Activated CD8-positive, alpha-beta memory T cell treated with anti-CD3 and anti-CD28 coated beads, Interleukin-2, amount 50 U/mL, for 4 hours (primary cell): ENCODE data around the gene FNDC3B.

ENCODE experiments used
- DNase-seq: peaks from one replicate; pipeline ENCODE4 v3.0.0-alpha.2; 2020

Gene FNDC3B

GRCh38 chr3:172272698-172273097 is 233.3 kb downstream of the FNDC3B start:
- no peak for DNase-seq

GRCh38 chr3:172273378-172273777 is 234.0 kb downstream of the FNDC3B start:
- DNase-seq = no peak

- no peak for DNase-seq
Measured at GRCh38 chr3:172274906-172275305, 235.5 kb downstream of the FNDC3B start.

GRCh38 chr3:172275586-172275985 is 236.2 kb downstream of the FNDC3B start:
- DNase-seq = no peak

GRCh38 chr3:172276103-172276502 is 236.7 kb downstream of the FNDC3B start:
- DNase-seq = no peak

GRCh38 chr3:172277151-172277652 is 237.8 kb downstream of the FNDC3B start:
- no peak for DNase-seq

GRCh38 chr3:172279191-172279640 is 239.8 kb downstream of the FNDC3B start:
- DNase-seq = no peak

- DNase-seq = no peak
Measured at GRCh38 chr3:172279974-172280373, 240.6 kb downstream of the FNDC3B start.

GRCh38 chr3:172280406-172281051 is 241.2 kb downstream of the FNDC3B start:
- DNase-seq = no peak

GRCh38 chr3:172281884-172282283 is 242.5 kb downstream of the FNDC3B start:
- no peak for DNase-seq

GRCh38 chr3:172282850-172283249 is 243.5 kb downstream of the FNDC3B start:
- no peak for DNase-seq

- no peak for DNase-seq
Measured at GRCh38 chr3:172283841-172284357, 244.5 kb downstream of the FNDC3B start.

- DNase-seq = no peak
Measured at GRCh38 chr3:172285844-172286243, 246.5 kb downstream of the FNDC3B start.

GRCh38 chr3:172286548-172287148 is 247.3 kb downstream of the FNDC3B start:
- DNase-seq = no peak

- DNase-seq = no peak
Measured at GRCh38 chr3:172287937-172288477, 248.6 kb downstream of the FNDC3B start.

- no peak for DNase-seq
Measured at GRCh38 chr3:172288651-172289050, 249.3 kb downstream of the FNDC3B start.

GRCh38 chr3:172289583-172289982 is 250.2 kb downstream of the FNDC3B start:
- DNase-seq = no peak

- no peak for DNase-seq
Measured at GRCh38 chr3:172290457-172290856, 251.1 kb downstream of the FNDC3B start.

- no peak for DNase-seq
Measured at GRCh38 chr3:172291650-172292049, 252.3 kb downstream of the FNDC3B start.

GRCh38 chr3:172292422-172292821 is 253.0 kb downstream of the FNDC3B start:
- no peak for DNase-seq

- no peak for DNase-seq
Measured at GRCh38 chr3:172293093-172293492, 253.7 kb downstream of the FNDC3B start.

GRCh38 chr3:172294223-172294806 is 254.9 kb downstream of the FNDC3B start:
- no peak for DNase-seq

GRCh38 chr3:172296248-172296974 is 257.0 kb downstream of the FNDC3B start:
- DNase-seq = no peak
